C4-2B (cell line): ENCODE data around the gene ADCY10.
"Not testable (repeated sequence)": the region's sequence is repeated elsewhere in the genome, so short reads cannot be mapped to it uniquely, and the experiment has no call there.

Source experiments
- H3K27ac ChIP-seq: fragments of 450-650 bp; 2 replicates; pipeline ENCODE4 v1.5.1; 2017
- CTCF ChIP-seq: fragments of 450-650 bp; conservative IDR thresholded peaks from 2 replicates; pipeline ENCODE4 v1.5.1; 2017; ENCODE audit warnings: mild to moderate bottlenecking
- ZFX ChIP-seq: fragments of 450-650 bp; IDR thresholded peaks from 2 replicates; pipeline ENCODE4 v1.6.1; 2017

ADCY10 gene

GRCh38 chr1:167905182-167905581, 8.8 kb downstream of the ADCY10 start:
- TF ChIP-seq ZFX (no peak), CTCF (no peak)
- no peak overlapping the region for H3K27ac ChIP-seq

- no peak overlapping the region for H3K27ac ChIP-seq
- no peak for TF ChIP-seq CTCF
- TF ChIP-seq ZFX: no peak
Measured at GRCh38 chr1:167904652-167905130, 9.2 kb downstream of the ADCY10 start.

GRCh38 chr1:167900907-167901306, 13.0 kb downstream of the ADCY10 start:
- TF ChIP-seq ZFX: no peak
- no peak for TF ChIP-seq CTCF
- peak overlapping the region; percentile 17 for H3K27ac ChIP-seq

GRCh38 chr1:167899253-167899681, 14.7 kb downstream of the ADCY10 start:
- no peak for TF ChIP-seq CTCF
- TF ChIP-seq ZFX: no peak
- peak overlapping the region; percentile 68 for H3K27ac ChIP-seq

- TF ChIP-seq CTCF: no peak
- TF ChIP-seq ZFX: no peak
- H3K27ac ChIP-seq: peak overlapping the region; percentile 68
Measured at GRCh38 chr1:167898578-167899222, 15.2 kb downstream of the ADCY10 start.

- TF ChIP-seq CTCF (no peak), ZFX (no peak)
- no peak overlapping the region for H3K27ac ChIP-seq
Measured at GRCh38 chr1:167893798-167894197, 20.1 kb downstream of the ADCY10 start.

GRCh38 chr1:167890400-167890799, 23.5 kb downstream of the ADCY10 start:
- TF ChIP-seq ZFX (no peak), CTCF (no peak)
- no peak overlapping the region for H3K27ac ChIP-seq

- H3K27ac ChIP-seq: not testable (repeated sequence)
Measured at GRCh38 chr1:167887187-167887586, 26.7 kb downstream of the ADCY10 start.
